Measurements from ENCODE around the gene COX6B2.

COX6B2 gene

DNA sequence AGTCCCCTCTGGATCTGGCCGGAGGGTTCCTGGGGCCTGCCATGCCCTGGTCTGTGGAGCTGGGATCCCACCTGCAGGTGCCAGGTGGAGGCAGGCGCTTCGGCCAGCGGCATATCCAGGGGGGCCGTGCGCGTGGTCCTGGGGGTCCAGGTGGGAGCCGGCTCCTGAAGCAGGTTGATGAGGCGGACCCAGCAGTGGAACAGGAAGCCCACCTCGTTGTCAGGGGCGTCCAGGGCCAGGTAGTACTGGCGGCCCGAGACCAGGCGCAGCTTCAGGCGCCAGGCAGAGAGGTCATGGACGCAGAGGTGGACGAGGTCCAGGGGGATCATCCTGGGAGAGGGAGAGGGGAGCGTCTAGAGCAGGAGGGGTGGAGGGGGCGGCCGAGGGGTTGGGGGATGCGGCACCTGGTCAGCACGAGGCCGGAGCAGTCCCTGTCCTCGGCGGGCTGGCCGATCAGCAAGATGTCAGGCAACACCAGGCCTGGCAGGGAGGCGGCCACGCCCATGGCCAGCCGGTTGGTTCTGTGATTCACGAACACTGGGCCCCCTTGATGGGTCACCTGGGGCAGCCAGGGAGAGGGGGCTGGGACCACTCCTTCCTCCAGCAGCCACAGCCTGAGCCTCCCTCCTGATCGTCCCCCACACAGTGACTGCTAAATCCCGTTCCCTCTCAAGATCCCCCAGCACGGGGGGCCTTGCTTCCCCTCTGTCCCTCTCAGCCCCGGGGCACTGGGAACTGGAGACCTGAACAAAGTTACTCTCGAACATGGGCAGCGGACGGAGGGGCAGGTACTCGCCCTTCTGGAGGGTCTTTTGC, 7.9 kb upstream of the COX6B2 start:
- DNase-seq = no peak

DNA sequence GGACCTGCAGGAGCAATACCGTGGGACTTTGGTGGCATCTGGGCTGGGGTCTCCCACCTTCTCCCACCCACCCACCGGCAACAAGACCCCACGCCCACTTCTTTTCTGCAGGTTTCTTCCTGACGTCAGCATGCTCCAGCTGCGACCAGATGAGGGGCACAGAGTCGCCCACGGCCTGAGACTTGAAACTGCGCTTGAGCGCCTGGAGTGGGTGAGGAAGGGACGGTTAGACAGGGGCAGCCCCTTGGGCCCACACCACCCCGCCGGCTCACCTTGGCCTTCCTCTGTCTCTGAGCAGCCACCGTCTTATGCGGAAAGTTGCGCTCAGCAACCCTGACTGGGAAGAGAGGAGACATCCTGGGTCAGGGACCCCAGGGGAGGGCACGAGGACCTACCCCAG, 6.4 kb upstream of the COX6B2 start:
- DNase-seq = no peak

DNA sequence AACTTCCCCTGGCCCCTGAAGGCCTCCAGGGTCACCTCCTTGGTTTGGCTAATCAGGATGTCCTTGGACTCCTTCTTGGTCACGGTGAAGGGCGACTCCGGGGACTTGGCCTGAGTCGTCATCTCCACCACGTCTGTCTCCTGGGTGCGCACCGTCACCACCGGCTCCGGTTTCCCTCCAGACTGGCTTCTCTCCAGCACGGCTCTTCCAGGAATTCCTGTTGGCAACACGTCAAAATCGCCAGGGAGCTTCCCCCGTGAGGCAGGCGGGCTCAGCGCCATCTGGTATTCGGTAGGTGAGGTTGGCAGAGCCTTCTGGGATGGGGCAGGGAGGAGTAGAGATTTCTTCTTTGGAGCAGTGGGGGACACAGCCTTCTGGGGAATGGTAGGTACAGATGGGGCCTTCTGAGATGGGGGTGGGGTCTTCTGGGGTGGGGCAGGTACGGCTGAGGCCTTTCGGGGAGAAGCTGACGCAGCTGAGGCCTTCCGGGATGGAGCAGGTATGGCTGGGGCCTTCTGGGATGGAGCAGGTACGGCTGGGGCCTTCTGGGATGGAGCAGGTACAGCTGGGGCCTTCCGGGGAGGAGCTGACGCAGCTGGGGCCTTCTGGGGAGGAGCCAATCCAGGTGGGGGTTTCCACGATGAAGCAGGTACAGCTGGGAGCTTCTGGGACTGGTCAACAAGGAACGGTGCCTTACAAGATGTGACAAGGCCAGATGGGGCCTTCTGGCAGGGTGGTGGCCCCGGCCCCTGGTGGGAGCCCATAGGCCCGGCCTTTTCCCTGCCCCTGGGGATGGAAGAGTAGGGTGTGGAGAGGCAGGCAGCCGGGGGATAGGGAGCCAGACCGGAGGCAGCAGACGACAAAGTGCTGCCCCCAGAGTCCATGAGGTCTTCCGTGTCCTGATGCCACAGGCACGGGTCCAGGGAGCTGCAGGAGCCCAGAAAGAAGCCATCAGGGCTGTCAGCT, 4.7 kb upstream of the COX6B2 start:
- peak; percentile 88 for DNase-seq

DNA sequence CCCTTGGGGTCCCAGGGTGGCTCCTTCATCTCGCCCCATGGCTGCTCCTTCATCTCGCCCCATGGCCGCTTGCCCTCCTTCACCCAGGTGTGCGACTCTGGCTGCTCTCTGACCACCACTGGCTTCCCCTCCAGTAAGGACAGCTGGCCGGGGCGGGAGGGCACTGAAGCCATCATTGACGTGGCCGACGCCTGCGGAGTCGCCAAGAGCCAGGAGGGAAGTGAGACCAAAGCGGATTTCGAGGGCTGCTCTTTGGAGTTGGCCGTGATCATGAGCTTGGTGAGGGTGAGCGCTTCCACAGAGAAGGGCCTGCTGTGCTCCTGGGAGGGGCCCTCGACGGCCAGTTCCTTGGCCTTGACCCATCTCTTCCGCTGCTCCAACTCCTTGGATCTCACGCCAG, 4.0 kb upstream of the COX6B2 start:
- no peak for DNase-seq

DNA sequence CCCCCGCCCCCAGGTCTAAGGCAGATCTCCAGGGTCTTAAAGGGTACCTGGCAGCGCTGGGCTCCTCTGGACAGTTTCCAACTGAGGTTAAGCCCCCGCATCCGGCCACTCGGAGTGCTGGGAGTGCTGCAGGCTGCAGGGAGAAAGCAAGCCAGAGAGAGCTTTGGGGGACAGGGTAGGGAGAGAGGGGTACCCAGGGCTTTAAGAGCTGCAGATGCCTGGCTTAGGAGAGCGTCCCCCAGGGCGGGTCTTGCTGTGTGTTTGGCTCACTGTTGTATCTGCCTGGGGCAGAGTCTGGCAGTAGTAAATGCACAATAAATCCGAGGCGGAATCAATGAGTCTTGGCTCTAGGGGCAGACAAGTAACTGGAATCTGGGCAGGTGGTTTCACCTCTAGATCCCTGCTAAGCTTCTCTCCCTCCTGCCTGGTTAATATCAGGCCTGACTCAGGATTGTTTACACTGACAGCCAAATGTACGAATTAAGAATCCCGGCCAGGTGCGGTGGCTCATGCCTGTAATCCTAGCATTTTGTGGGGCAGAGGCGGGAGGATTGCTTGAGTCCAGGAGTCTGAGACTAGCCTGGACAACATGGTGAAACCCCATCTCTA, 798 bp upstream of the COX6B2 start:
- no peak for DNase-seq

DNA sequence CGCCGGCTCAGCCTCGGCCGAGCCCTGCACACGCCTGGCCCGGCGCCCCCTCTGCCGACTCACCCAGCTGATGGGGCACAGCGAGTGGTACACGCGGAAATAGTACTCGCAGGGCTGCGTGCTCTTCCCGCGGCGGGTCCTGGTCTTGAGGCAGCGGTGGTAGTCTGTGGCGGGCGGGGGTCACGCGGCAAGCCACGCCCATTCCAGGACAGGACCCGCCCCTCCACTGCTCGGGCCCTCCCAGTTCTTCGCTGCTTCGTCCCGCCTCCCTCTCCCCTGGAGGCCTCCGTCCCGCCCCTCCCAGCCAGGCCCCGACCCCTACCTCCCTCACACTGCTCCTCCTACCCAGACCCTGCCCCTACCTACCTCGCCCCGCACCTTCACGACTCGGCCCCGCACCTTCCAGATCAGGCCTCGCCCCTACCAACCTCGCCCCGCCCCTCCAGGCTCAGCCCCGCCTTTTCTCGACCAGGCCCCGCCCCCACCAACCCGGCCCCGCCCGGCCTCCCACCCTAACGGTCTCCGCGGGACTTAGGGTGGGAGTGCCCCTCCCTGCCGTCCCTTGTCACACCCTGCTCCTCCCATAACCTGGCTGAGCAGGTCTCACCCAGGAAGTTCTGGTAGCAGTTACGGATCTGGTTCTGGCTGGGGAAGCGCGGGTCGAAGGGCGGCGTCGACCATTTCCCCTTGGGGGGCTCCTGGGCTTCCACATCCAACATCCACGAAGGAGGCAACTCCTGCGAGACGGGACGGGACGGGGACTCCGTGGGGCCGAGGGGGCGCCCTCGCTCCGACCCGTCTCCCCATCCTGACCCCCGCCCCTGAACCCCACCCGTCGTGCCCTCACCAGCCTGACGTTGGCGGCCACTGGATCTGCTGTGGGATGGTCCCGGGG, 469 bp downstream of the COX6B2 start:
- DNase-seq = peak; percentile 23

DNA sequence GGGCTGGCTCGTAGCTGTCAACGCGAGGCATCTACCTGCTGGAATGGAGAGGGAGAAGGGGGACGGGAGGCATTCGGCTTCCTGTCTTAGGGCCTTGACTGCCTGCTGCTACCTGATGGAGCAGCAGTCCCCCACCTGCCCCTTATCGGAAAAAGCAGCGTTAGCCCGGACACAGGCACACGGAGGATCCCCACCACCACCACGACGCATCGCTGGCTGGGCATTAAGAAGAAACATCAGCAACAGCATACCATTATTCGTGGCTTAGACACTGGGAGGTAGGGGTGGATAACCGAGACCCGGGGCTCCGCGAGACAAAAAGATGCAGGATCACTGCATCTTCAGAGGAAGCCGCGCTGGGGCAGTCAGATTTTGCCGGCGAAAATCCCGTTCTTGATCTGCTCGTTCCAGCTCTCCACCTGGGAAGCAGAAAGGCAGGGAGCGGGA, 1.1 kb downstream of the COX6B2 start:
- DNase-seq = no peak

DNA sequence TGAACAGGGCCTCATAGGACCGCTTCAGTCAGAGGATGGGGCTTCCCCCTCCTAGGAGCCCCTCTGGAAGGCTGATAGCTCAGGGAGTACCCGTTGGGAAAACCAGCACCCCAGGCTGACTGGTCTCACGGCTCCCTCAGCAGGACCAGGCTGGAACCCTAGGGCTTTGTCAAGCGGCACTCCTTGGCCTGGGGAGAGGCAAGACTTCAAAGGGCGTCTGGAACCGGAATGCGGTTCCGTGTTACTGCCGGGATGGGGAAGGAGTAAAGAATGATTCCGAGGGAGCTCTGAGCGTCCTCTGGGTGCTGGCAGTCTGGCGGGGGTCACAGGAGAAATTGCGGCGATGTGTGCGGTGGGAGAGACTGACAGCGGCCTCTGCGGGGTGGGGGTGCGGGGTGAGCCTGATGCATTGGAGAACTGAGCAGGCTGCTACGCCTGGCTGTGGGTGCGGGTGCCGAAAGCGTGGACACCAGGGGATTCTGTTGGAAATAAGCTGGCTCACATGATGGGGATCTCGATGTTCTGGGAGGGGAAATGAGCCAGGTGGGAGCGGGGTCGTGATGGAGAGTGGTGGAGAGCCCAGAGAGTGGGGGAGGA, 1.9 kb downstream of the COX6B2 start:
- DNase-seq = no peak

DNA sequence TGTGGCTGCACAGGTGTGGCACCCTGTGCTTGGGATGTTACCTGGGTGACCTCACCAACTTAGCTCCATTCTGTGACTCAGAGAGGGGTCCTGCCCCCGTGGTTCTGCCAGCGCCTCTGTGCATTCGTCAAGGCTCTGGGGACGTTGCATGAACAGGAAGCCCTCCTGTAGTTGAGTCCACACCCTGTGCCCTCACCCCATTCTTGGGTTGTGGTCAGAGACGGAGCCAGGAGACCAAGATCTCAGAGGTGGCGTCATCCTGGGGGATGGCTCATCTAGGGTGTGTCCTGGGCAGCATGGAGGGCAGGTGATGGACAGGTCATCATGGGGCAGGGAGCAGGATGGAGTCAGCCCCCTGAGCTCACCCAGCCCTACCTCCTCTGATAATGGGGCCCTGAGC, 2.5 kb downstream of the COX6B2 start:
- DNase-seq = no peak

DNA sequence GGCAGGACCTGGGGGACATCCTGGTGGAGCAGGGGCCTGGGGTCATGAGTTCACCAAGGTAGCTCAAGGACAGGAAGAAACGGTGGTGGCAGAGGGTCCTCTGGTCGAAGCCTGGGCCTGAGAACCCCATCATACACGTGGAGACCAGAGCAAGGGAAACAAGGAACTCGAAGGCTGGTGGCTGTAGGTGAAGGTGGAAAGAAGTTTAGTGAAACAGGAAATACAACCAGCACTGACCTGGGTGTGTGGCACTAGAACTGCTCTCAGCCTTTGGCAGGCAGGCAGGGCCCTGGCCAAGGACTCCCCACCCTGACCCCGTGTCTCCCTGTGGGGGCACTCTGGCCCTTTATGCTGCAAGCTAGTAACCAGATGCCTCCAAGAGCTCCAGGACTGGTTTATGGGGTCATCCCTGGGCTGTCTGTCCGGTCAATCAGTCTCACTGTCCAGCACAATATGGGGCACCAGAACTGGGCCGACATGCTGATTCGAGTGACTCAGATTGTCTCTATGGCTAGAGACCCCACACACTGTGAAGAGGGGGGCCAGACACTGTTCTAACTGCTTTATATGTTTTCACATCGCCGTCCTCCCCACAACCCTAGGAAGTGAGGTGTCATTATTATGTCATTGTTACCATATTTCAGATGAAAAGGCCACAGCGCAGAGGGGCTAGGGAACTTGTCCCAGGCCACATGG, 3.8 kb downstream of the COX6B2 start:
- no peak for DNase-seq

DNA sequence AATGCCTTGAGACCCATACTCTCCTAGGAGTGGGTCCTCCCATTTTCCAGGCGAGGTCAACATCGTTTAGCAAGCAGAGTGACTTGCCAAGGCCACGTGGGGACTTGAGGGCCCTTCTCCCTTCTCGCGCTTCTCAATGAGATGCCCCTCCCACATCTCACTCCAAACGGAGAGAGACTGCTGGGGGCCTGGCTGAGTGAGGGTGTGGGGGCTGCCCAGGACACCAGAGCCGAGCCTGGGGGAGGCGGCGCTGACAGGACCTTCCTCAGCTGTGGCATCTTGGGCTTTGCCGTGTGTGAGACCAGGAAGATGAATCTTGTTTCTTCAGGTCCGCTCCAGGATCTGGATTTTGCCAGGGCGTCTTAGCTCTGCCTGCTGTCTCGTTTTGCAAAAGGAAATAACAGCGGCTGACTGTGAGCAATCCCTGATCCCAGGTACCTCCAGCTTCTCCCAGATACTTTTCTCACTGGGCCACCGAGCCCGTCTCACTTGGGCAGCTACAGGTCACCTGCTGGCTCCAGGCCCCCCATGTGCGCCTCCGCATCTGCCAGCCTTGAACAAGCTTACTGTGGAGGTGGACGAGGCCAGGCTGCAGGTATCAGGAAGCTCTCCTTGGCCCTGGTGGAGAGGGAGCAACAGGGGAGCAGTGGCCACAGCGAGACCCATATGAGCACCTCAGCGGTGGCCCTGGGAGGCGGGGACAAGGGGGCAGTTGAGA, 6.0 kb downstream of the COX6B2 start:
- DNase-seq = no peak

DNA sequence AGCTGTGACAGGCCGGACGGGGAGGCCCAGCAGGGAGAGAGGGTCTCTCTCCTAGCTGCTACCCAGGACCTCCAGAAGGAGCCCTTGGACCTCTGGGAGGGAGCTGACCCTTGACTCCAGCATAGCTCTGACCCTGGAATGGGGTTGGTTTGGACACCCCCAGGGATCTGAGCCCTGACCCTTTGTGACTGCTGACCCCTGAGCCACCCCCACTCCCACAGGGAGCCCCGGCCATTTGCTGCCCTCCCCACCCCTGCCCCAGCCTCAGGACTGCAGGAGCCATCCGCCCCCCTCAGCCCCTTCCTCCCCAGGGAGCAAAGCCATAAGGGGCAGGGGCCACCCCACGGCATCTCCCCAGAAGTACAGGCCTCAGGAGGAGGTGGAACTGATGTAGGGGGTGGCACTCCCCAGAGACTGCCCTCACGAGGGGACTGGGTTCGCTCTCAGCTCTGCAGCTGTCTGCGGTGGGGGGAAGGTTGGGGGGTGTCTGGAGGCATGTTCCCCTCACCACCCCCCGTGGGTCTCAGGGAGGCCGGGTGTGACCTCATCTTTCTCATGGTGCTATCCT, 7.0 kb downstream of the COX6B2 start:
- DNase-seq = no peak

DNA sequence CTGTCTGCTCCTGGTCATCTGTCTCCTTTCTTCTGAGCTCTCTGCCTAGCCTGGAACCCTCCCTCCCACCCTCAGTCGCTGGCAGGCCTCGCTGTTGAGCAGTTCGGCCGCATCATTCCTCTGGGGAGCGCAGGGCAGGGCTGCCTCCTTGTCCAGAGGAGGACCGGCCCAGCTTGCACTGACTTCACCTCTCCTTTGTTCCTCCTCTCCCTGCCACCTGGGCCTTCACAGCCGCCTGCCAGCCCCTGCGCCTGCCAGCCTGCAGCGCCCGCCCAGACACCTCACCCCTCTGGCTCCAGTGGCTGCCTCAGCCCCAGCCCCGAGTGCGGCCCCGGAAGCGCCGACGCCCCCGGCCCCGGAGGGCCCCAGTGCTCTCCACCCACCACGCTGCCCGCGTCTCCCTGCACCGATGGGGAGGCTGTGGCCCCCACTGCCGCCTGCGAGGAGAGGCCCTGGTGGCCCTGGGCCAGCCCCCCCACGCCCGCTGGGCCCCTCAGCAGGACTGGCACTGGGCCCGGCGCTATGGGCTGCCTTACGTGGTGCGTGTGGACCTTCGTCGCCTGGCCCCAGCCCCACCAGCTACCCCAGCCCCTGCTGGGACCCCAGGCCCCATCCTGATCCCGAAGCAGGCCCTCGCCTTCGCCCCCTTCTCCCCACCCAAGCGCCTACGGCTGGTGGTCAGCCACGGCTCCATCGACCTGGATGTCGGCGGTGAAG, 7.6 kb downstream of the COX6B2 start:
- DNase-seq = no peak

DNA sequence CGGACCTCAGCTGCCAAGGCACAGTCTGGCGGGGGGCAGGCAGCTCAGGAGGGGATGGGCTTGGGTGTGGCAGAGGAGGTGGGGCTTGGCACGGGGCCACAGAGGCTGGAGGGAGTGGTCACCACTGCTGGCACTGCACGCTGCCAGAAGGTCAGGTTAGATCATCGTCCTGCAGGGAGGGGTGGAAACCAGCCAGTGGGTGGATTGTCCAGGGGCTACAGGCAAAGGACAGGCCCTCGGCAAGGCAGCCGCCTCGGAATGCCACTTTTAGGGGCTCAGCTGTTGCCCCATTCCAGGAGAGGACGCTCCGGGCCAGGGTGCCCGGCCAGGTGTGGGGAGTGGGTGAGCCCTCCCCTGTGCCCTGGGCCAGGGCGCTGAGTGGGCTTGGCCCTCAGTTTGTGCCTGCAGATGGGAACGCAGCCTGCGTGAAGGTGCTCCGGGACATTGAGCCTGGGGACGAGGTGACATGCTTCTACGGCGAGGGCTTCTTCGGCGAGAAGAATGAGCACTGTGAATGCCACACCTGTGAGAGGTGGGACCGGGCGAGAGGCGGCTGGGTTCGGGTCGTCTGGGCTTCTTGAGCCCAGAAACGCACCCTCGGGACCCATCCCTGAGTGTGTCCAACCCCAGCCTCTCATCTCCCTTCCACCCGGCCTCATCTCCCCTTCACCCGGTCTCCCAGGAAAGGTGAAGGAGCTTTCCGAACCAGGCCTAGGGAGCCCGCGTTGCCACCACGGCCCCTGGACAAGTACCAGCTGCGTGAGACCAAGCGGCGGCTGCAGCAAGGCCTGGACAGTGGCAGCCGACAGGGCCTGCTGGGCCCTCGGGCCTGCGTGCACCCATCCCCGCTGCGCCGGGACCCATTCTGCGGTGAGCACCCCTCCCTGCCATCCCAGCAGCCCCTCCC, 8.4 kb downstream of the COX6B2 start:
- DNase-seq = no peak

DNA sequence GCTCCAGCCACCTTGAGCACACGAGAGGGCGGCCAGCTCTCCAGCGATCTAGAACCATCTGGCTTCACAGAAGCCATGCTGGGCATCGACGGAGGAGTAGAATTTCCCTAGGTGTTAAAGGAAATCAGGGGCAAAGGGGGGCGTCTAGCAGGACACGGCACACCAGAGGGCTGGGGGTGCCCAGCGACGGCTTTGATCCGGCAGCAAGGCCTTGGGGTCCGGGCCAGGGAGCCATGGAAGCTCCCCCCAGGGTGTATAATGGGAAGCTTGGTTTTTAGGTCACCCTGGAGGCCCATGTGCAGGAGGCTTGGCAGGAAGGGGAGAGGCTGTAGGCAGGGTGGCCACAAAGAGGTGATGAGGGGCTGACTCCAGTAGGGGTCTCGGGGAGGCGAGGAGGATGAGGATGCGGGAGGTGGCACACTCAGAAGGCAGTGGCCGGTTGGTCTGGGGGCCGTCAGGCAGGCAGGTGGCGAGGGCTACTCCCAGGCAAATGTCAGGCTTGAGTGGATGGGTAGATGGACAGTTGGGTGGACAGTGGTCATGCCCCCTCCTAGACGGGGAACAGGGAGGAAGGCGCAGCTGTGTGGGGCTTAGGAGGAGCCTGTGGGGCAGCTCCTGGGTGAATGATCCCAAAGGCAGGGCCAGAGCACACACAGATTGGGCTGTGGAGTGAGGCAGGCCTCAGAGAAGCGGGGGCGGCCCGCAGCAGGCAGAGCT, 9.3 kb downstream of the COX6B2 start:
- DNase-seq = no peak

DNA sequence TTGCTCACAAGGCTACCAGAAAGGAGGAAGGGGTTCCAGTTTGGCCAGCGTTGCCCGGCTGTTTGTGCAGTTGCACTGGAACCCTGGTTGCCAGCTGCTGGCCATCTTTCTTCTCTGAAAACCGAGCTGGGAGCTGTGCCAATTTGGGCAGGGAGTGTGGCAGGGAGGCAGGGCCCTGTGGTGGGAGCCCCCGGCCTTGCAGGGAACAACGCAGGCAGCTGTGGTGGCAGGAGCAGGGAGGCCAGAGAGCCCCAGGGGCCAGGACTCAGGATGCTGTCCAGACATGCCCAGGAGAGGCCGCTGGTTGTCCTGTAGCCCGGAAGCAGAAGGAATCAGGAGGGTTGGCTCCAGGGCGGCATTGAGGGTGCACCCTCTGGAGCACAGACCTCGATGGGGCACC, 10.1 kb downstream of the COX6B2 start:
- DNase-seq = no peak

DNA sequence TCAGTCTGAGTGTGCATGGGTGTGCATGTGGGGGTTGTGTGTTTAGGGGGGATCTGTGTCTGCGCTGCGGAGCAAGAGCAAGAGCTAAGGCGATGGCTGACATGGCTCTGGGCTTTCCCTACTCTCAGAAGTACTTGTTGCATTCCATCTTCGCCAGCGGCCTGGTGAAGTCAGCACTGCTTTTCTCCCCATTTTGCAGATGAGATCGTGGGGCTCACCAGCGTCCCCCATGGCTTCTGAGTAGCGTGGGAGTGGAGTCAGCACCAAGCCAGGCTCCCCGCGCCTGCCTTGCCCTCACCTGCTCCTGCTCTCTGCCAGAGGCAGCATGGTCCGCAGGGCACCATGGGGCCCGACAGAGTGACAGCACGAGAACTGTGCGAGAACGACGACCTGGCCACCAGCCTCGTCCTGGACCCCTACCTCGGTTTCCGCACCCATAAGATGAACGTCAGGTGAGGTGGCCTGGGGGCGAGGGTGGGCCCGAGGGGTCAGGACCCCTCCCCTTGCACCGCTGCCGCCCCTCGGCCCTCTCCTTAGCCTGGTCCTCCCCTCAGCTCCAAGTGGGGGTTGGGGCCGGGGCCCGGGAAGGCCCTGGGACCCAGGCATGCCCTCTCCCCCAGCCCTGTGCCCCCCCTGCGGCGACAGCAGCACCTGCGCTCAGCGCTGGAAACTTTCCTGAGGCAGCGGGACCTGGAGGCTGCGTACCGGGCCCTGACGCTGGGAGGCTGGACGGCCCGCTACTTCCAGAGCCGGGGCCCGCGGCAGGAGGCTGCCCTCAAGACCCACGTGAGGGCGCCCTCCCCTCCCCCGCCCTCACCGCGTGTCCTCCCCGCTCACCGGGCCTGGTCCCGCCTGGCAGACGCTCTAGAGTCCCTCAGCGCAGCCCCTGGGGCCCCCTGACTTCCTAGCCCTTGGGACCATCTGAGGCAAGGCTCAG, 12.7 kb downstream of the COX6B2 start:
- no peak for DNase-seq
